Activated CD4-positive, alpha-beta T cell treated with anti-CD3 and anti-CD28 coated beads for 4 hours (primary cell): Measurements from ENCODE around the gene KIF16B.

Experiments
- DNase-seq, 2 donors: peaks; one replicate each; pipeline ENCODE4 v3.0.0-alpha.2; 2020

Gene KIF16B

GRCh38 chr20:16427571-16427970, 145.7 kb downstream of the KIF16B start:
- DNase-seq, result no peak

- no peak for DNase-seq
Observed at GRCh38 chr20:16424780-16425179, 148.5 kb downstream of the KIF16B start.

GRCh38 chr20:16423311-16424212, 149.7 kb downstream of the KIF16B start:
- no peak for DNase-seq

- DNase-seq, result no peak
Observed at GRCh38 chr20:16419138-16419715, 154.0 kb downstream of the KIF16B start.

- DNase-seq, result no peak
Observed at GRCh38 chr20:16418616-16419015, 154.6 kb downstream of the KIF16B start.

GRCh38 chr20:16417001-16417400, 156.2 kb downstream of the KIF16B start:
- DNase-seq, result no peak

- no peak for DNase-seq
Observed at GRCh38 chr20:16415071-16416053, 157.9 kb downstream of the KIF16B start.

GRCh38 chr20:16412906-16413305, 160.3 kb downstream of the KIF16B start:
- no peak for DNase-seq

- DNase-seq, result no peak
Observed at GRCh38 chr20:16411361-16411760, 161.9 kb downstream of the KIF16B start.

GRCh38 chr20:16410626-16411025, 162.6 kb downstream of the KIF16B start:
- no peak for DNase-seq

- no peak for DNase-seq
Observed at GRCh38 chr20:16408981-16409380, 164.3 kb downstream of the KIF16B start.

GRCh38 chr20:16407251-16408067, 165.8 kb downstream of the KIF16B start:
- no peak for DNase-seq

GRCh38 chr20:16405254-16405653, 168.0 kb downstream of the KIF16B start:
- DNase-seq, result no peak

- no peak for DNase-seq
Observed at GRCh38 chr20:16404640-16405039, 168.6 kb downstream of the KIF16B start.

GRCh38 chr20:16404171-16404570, 169.1 kb downstream of the KIF16B start:
- no peak for DNase-seq

- DNase-seq, result no peak
Observed at GRCh38 chr20:16400234-16400633, 173.0 kb downstream of the KIF16B start.

- DNase-seq, result no peak
Observed at GRCh38 chr20:16399801-16400200, 173.4 kb downstream of the KIF16B start.

GRCh38 chr20:16397086-16397485, 176.2 kb downstream of the KIF16B start:
- DNase-seq, result no peak

GRCh38 chr20:16395366-16395765, 177.9 kb downstream of the KIF16B start:
- DNase-seq, result no peak

GRCh38 chr20:16394784-16395183, 178.5 kb downstream of the KIF16B start:
- DNase-seq, result no peak

- DNase-seq, result no peak
Observed at GRCh38 chr20:16393836-16394235, 179.4 kb downstream of the KIF16B start.

GRCh38 chr20:16393297-16393696, 180.0 kb downstream of the KIF16B start:
- DNase-seq, result no peak
